HEK293 (cell line): ENCODE results near the gene ZNF143.

Source experiments
- CTCF ChIA-PET: fragments of 350-600 bp; formaldehyde crosslinking; extraction: SDS; loops from one replicate; lab custom pipeline; 2021; ENCODE audit warnings: antibody characterized with exemption; lab: Yijun Ruan, JAX
- POLR2A ChIA-PET: fragments of 300-600 bp; formaldehyde crosslinking; extraction: SDS; loops from one replicate; lab custom pipeline; 2020; ENCODE audit warnings: antibody characterized with exemption, inconsistent platforms; lab: Yijun Ruan, JAX
- H3K27ac ChIP-seq: fragments of 200-500 bp; sonication (Bioruptor generic); 2 replicates; pipeline ENCODE4 v1.5.1; 2014; ENCODE audit warnings: low read depth, low read length, control low read depth, inconsistent platforms; ENCODE audit errors: extremely low read depth
- H3K36me3 ChIP-seq, 2 experiments: fragments of 200-500 bp in 1 of 2; sonication (Bioruptor generic) in 1 of 2; 1 replicate in 1 of 2; 2 replicates in 1 of 2; pipeline ENCODE4 v1.5.1; 2014 to 2017; ENCODE audit warnings: inconsistent platforms in 2 of 2, low read length in 2 of 2; ENCODE audit not compliant: control insufficient read depth in 2 of 2, insufficient read depth in 1 of 2
- H3K4me1 ChIP-seq: fragments of 200-500 bp; sonication (Bioruptor generic); 2 replicates; pipeline ENCODE4 v1.5.1; 2014; ENCODE audit warnings: mild to moderate bottlenecking, low read length, inconsistent platforms; ENCODE audit not compliant: control insufficient read depth, insufficient read depth
- H3K4me3 ChIP-seq: 2 replicates; pipeline ENCODE4 v1.5.1; 2011; ENCODE audit warnings: low read depth, mild to moderate bottlenecking, control low read depth, low read length, moderate library complexity
- H3K9me3 ChIP-seq: fragments of 200-500 bp; sonication (Bioruptor generic); 2 replicates; pipeline ENCODE4 v1.5.1; 2014; ENCODE audit warnings: low read depth, low read length, inconsistent platforms; ENCODE audit not compliant: control insufficient read depth, insufficient read depth
- GFI1B ChIP-seq: fragments of 450-650 bp; formaldehyde crosslinking; IDR thresholded peaks from 2 replicates; pipeline ENCODE4 v1.5.1; 2016; ENCODE audit warnings: missing biosample characterization, missing genetic modification characterization
- KLF1 ChIP-seq: fragments of 450-650 bp; formaldehyde crosslinking; IDR thresholded peaks from 2 replicates; pipeline ENCODE4 v1.5.1; 2016; ENCODE audit warnings: missing biosample characterization, missing genetic modification characterization
- MEIS1 ChIP-seq: sonication (generic); formaldehyde crosslinking; IDR thresholded peaks from 2 replicates; pipeline ENCODE4 v1.8.1; 2022; ENCODE audit warnings: missing genetic modification reagents, mild to moderate bottlenecking, borderline replicate concordance
- PRDM1 ChIP-seq: fragments of 450-650 bp; formaldehyde crosslinking; IDR thresholded peaks from 2 replicates; pipeline ENCODE4; 2016; ENCODE audit warnings: missing biosample characterization, missing genetic modification characterization
- PRDM6 ChIP-seq: fragments of 450-650 bp; formaldehyde crosslinking; IDR thresholded peaks from 2 replicates; pipeline ENCODE4 v1.5.1; 2017; ENCODE audit warnings: missing biosample characterization, missing genetic modification characterization
- SP7 ChIP-seq: fragments of 450-650 bp; formaldehyde crosslinking; IDR thresholded peaks from 2 replicates; pipeline ENCODE4 v1.5.1; 2016; ENCODE audit warnings: missing biosample characterization, missing genetic modification characterization
- ZBTB6 ChIP-seq: fragments of 450-650 bp; formaldehyde crosslinking; IDR thresholded peaks from 2 replicates; pipeline ENCODE4 v1.5.1; 2017; ENCODE audit warnings: missing biosample characterization, missing genetic modification characterization
- ZNF157 ChIP-seq: fragments of 450-650 bp; formaldehyde crosslinking; IDR thresholded peaks from 2 replicates; pipeline ENCODE4 v1.5.1; 2016; ENCODE audit warnings: missing biosample characterization, missing genetic modification characterization
- ZNF18 ChIP-seq: fragments of 450-650 bp; formaldehyde crosslinking; IDR thresholded peaks from 2 replicates; pipeline ENCODE4 v1.5.1; 2016; ENCODE audit warnings: missing biosample characterization, missing genetic modification characterization
- ZNF211 ChIP-seq: fragments of 450-650 bp; formaldehyde crosslinking; IDR thresholded peaks from 2 replicates; pipeline ENCODE4 v1.5.1; 2016; ENCODE audit warnings: low read depth, missing biosample characterization, missing genetic modification characterization
- ZNF362 ChIP-seq: fragments of 450-650 bp; formaldehyde crosslinking; IDR thresholded peaks from 2 replicates; pipeline ENCODE4 v1.5.1; 2016; ENCODE audit warnings: missing biosample characterization, missing genetic modification characterization
- ZNF366 ChIP-seq: fragments of 450-650 bp; formaldehyde crosslinking; conservative IDR thresholded peaks from 2 replicates; pipeline ENCODE4 v1.5.1; 2016; ENCODE audit warnings: missing biosample characterization, missing genetic modification characterization
- ZNF513 ChIP-seq: fragments of 450-650 bp; IDR thresholded peaks from 2 replicates; pipeline ENCODE4 v1.5.1; 2018; ENCODE audit warnings: missing biosample characterization, missing genetic modification characterization
- ZNF585B ChIP-seq: fragments of 450-650 bp; formaldehyde crosslinking; IDR thresholded peaks from 2 replicates; pipeline ENCODE4 v1.5.1; 2016; ENCODE audit warnings: missing biosample characterization, missing genetic modification characterization
- ZNF600 ChIP-seq: fragments of 450-650 bp; formaldehyde crosslinking; IDR thresholded peaks from 2 replicates; pipeline ENCODE4 v1.5.1; 2016; ENCODE audit warnings: missing biosample characterization, missing genetic modification characterization
- ZNF624 ChIP-seq: fragments of 450-650 bp; formaldehyde crosslinking; IDR thresholded peaks from 2 replicates; pipeline ENCODE4 v1.5.1; 2017; ENCODE audit warnings: missing biosample characterization, missing genetic modification characterization
- ZNF692 ChIP-seq: fragments of 450-650 bp; formaldehyde crosslinking; IDR thresholded peaks from 2 replicates; pipeline ENCODE4 v1.5.1; 2016; ENCODE audit warnings: missing biosample characterization, missing genetic modification characterization
- ZNF701 ChIP-seq: fragments of 450-650 bp; formaldehyde crosslinking; IDR thresholded peaks from 2 replicates; pipeline ENCODE4 v1.5.1; 2016; ENCODE audit warnings: missing biosample characterization, missing genetic modification characterization
- ZXDB ChIP-seq: fragments of 450-650 bp; formaldehyde crosslinking; IDR thresholded peaks from 2 replicates; pipeline ENCODE4 v1.5.1; 2016; ENCODE audit warnings: missing biosample characterization, missing genetic modification characterization

ZNF143 gene

GRCh38 chr11:9567401-9567800, 106.6 kb downstream of the ZNF143 start (continued):
- TF ChIP-seq ZNF362 (tag by site-specific recombination) (no peak), MEIS1 (CRISPR knock-in tag) (no peak), ZNF585B (tag by site-specific recombination) (no peak), ZNF211 (tag by site-specific recombination) (no peak), ZNF366 (tag by site-specific recombination) (no peak), ZNF513 (tag by site-specific recombination) (no peak), KLF1 (tag by site-specific recombination) (no peak), ZNF692 (tag by site-specific recombination) (no peak), ZNF701 (tag by site-specific recombination) (no peak)

- ChIA-PET POLR2A (interaction anchor here (0.7 to 2.1 kb wide), 4 partner anchors 45 to 757 kb away, joined by 3 to 7 read pairs (median 3); partner anchors contain the start of genes ADM and ZNF143), CTCF (interaction anchor here (0.7 to 2.9 kb wide), 2 partner anchors 33 to 34 kb away, joined by 3 to 20 read pairs; no protein-coding TSS in a partner anchor)
- peaks cover 6% of the 10 kb centered on the region; the same call in 1 of the 2 replicates for H3K4me1 ChIP-seq
- 0 out of 2 replicates have a peak overlapping the region, but pooled peaks have one; percentile 14 for H3K27ac ChIP-seq
- no peaks in the 10 kb centered on the region for H3K9me3 ChIP-seq
- H3K4me3 ChIP-seq: no peak overlapping the region
- TF ChIP-seq ZNF624 (tag by site-specific recombination) (no peak), PRDM1 (tag by site-specific recombination) (0 out of 2 replicates have a peak, but pooled peaks have one; percentile 25)
- H3K36me3 ChIP-seq: no peaks in the 10 kb centered on the region
Observed at GRCh38 chr11:9568161-9568853, 107.5 kb downstream of the ZNF143 start.

GRCh38 chr11:9568854-9569587, 108.2 kb downstream of the ZNF143 start:
- H3K4me1 ChIP-seq: peaks cover 6% of the 10 kb centered on the region; the same call in 1 of the 2 replicates
- no peaks in the 10 kb centered on the region for H3K36me3 ChIP-seq
- no peaks in the 10 kb centered on the region for H3K9me3 ChIP-seq
- H3K27ac ChIP-seq: peak overlapping the region; percentile 14
- POLR2A ChIA-PET: interaction anchor here (0.7 to 2.1 kb wide), 4 partner anchors 46 to 758 kb away, joined by 3 to 7 read pairs (median 3); partner anchors contain the start of genes ADM and ZNF143
- peak overlapping the region; percentile 15 for H3K4me3 ChIP-seq
- CTCF ChIA-PET: interaction anchor here (0.6 to 2.9 kb wide), 2 partner anchors 35 to 281 kb away, joined by 3 to 20 read pairs; no protein-coding TSS in a partner anchor
- TF ChIP-seq ZXDB (tag by site-specific recombination) (peak; percentile 44), ZNF600 (tag by site-specific recombination) (peak; percentile 54; the same call in 1 of the 2 replicates), ZNF157 (tag by site-specific recombination) (no peak), ZNF18 (tag by site-specific recombination) (peak; percentile 94), SP7 (tag by site-specific recombination) (0 out of 2 replicates have a peak, but pooled peaks have one; percentile 15), ZBTB6 (tag by site-specific recombination) (peak; percentile 40; the same call in 1 of the 2 replicates), PRDM6 (peak; percentile 37), GFI1B (tag by site-specific recombination) (0 out of 2 replicates have a peak, but pooled peaks have one; percentile 53), PRDM1 (tag by site-specific recombination) (peak; percentile 75)
